HepG2 (cell line): ENCODE measurements around the gene RSRC2. TPM values are rescaled to one million over a fixed set of nuclear protein-coding genes. Genes with fewer than 3 reads are reported as not detected.

Experiments
- CAMTA2 ChIP-seq: sonication (generic); formaldehyde crosslinking; IDR thresholded peaks from 2 replicates; pipeline ENCODE4 v1.4.0; 2020; ENCODE audit warnings: mild to moderate bottlenecking, missing genetic modification reagents, borderline replicate concordance
- CREB1 ChIP-seq, 2 experiments: fragments of 450-650 bp in 1 of 2; IDR thresholded peaks; 2 replicates each; pipeline ENCODE4 v1.6.1; 2016 to 2017; ENCODE audit warnings: control low read depth in 1 of 2, mild to moderate bottlenecking in 1 of 2, missing compliant biosample characterization in 1 of 2, missing genetic modification characterization in 1 of 2
- GABPB1 ChIP-seq: IDR thresholded peaks from 2 replicates; pipeline ENCODE4 v1.6.1; 2016; ENCODE audit warnings: mild to moderate bottlenecking, missing genetic modification reagents, moderate library complexity, missing compliant biosample characterization
- GATAD1 ChIP-seq: IDR thresholded peaks from 2 replicates; pipeline ENCODE4 v1.6.1; 2016; ENCODE audit warnings: missing genetic modification reagents, missing compliant biosample characterization
- HDAC2 ChIP-seq: sonication (generic); formaldehyde crosslinking; IDR thresholded peaks from 2 replicates; pipeline ENCODE4 v1.4.0; 2020; ENCODE audit warnings: missing genetic modification reagents
- HMGXB4 ChIP-seq, 2 experiments: sonication (generic) in 1 of 2; formaldehyde crosslinking in 1 of 2; IDR thresholded peaks; 2 replicates each; pipeline versions ENCODE4 v1.4.0 to v1.6.1; 2018 to 2020; ENCODE audit warnings: missing genetic modification reagents in 2 of 2, borderline replicate concordance in 1 of 2, low read depth in 1 of 2, mild to moderate bottlenecking in 1 of 2, missing biosample characterization in 1 of 2
- KDM6A ChIP-seq: IDR thresholded peaks from 2 replicates; pipeline ENCODE4 v1.6.1; 2016; ENCODE audit warnings: low read depth
- MYC ChIP-seq: sonication (generic); formaldehyde crosslinking; IDR thresholded peaks from 2 replicates; pipeline ENCODE4 v1.9.0; 2021; ENCODE audit warnings: missing genetic modification reagents, borderline replicate concordance
- NKX3-1 ChIP-seq: sonication (generic); formaldehyde crosslinking; IDR thresholded peaks from 2 replicates; pipeline ENCODE4 v1.5.0; 2020; ENCODE audit warnings: missing genetic modification reagents
- PITX1 ChIP-seq: sonication (generic); formaldehyde crosslinking; IDR thresholded peaks from 2 replicates; pipeline ENCODE4 v1.5.1; 2020; ENCODE audit warnings: mild to moderate bottlenecking, missing genetic modification reagents
- SIX1 ChIP-seq: sonication (generic); formaldehyde crosslinking; IDR thresholded peaks from 2 replicates; pipeline ENCODE4 v1.4.0; 2020; ENCODE audit warnings: missing genetic modification reagents, borderline replicate concordance
- TOPORS ChIP-seq: sonication (generic); formaldehyde crosslinking; IDR thresholded peaks from 2 replicates; pipeline ENCODE4 v1.8.0; 2023; ENCODE audit warnings: mild to moderate bottlenecking, missing genetic modification reagents
- ZBTB38 ChIP-seq: sonication (generic); formaldehyde crosslinking; IDR thresholded peaks from 2 replicates; pipeline ENCODE4 v1.5.1; 2020; ENCODE audit warnings: mild to moderate bottlenecking, missing genetic modification reagents
- ZBTB7B ChIP-seq: sonication (generic); formaldehyde crosslinking; IDR thresholded peaks from 2 replicates; pipeline ENCODE4 v1.4.0; 2020; ENCODE audit warnings: missing genetic modification reagents
- ZKSCAN1 ChIP-seq: fragments of 150-350 bp; IDR thresholded peaks from 2 replicates; pipeline ENCODE4 v1.6.1; 2014; ENCODE audit warnings: low read length
- ZNF263 ChIP-seq: sonication (generic); formaldehyde crosslinking; IDR thresholded peaks from 2 replicates; pipeline ENCODE4 v1.4.0; 2020; ENCODE audit warnings: missing genetic modification reagents
- ZNF430 ChIP-seq: sonication (generic); formaldehyde crosslinking; IDR thresholded peaks from 2 replicates; pipeline ENCODE4 v1.9.0; 2021; ENCODE audit warnings: mild to moderate bottlenecking, missing genetic modification reagents
- ZNF484 ChIP-seq: sonication (generic); formaldehyde crosslinking; IDR thresholded peaks from 2 replicates; pipeline ENCODE4 v1.5.1; 2020; ENCODE audit warnings: mild to moderate bottlenecking, low read depth, missing genetic modification reagents, borderline replicate concordance
- ZNF567 ChIP-seq: sonication (generic); formaldehyde crosslinking; IDR thresholded peaks from 2 replicates; pipeline ENCODE4 v1.8.1; 2023; ENCODE audit warnings: mild to moderate bottlenecking, missing genetic modification reagents, borderline replicate concordance
- ZNF746 ChIP-seq: sonication (generic); formaldehyde crosslinking; IDR thresholded peaks from 2 replicates; pipeline ENCODE4 v1.8.0; 2022; ENCODE audit warnings: mild to moderate bottlenecking, missing genetic modification reagents
- ZZZ3 ChIP-seq: sonication (generic); formaldehyde crosslinking; IDR thresholded peaks from 2 replicates; pipeline ENCODE4 v1.4.0; 2020; ENCODE audit warnings: missing genetic modification reagents, mild to moderate bottlenecking, borderline replicate concordance
- polyA plus RNA-seq, 8 experiments: library from polyadenylated mRNA; depleted of rRNA in 3 of 8; stranded (reverse) in 7 of 8; unstranded in 1 of 8; fragments of >200 nt; fragmentation: Illumina TruSeq in 4 of 8; extraction: Trizol in 4 of 8; gene quantifications; 2 replicates each; pipeline versions ENCODE4 v1.2.1 to v1.2.3, GENCODE V29; 2011 to 2016; ENCODE audit warnings: low read depth in 4 of 8, missing spikeins in 1 of 8, mixed read lengths in 1 of 8; ENCODE audit not compliant: insufficient read depth in 1 of 8
- total RNA-seq, 5 experiments: library from RNA; depleted of rRNA; stranded (reverse); fragments of >200 nt; fragmentation: Illumina TruSeq; extraction: Trizol; gene quantifications; 2 replicates each; pipeline ENCODE4 v1.2.3, GENCODE V29; 2016; ENCODE audit warnings: low read depth in 1 of 5
- TF ChIP-seq, protein P1 (sequence below): sonication (generic); formaldehyde crosslinking; IDR thresholded peaks from 2 replicates; pipeline ENCODE4 v1.4.0; 2020; ENCODE audit warnings: missing genetic modification reagents
- TF ChIP-seq, protein P2 (sequence below): IDR thresholded peaks from 2 replicates; pipeline ENCODE4 v1.6.1; 2012; ENCODE audit warnings: inconsistent platforms
- TF ChIP-seq, protein P3 (sequence below): IDR thresholded peaks from 2 replicates; pipeline ENCODE4 v1.6.1; 2016; ENCODE audit warnings: low read depth, borderline replicate concordance

The RSRC2 gene
- total and polyA plus RNA-seq, 2 of the 13 experiments (the other 11 are each of a cell fraction or from before 2014, with no cell fraction given) = 31.4 to 77.8 TPM

DNA sequence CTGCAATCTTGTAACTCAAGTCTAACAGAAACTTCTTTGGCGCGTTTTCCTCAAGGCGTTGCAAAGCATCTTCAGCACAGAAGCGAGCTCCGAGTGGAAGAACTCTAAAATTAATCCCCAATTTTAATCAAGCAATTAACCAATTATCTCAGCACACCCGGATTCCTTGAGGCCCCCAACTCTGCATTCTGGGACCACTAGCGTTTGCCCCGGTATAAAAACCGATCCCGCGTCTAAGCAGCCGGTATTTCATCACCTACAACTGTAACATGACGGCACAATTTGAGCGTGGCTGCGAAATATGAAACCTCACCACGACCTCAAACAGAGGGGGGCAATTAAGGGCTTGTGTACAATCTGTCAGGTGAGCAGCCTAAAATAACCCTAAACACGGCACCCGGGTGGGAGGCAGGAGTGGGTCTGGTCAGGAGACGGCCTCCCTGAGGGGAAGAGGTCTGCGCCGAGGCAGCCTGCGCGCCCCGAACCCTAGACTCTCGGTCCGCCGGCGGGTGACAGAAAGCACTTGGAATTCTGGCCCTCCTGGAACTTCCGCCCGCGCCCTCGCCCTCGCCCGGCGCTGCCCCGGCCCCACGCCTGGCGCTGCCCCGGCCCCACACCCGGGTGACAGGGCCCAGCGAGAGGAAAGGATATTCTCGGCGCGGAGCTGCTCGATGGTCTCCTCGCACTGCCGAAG is 26.6 kb downstream of the RSRC2 start (continued):
- no peak for TF ChIP-seq PITX1 (CRISPR knock-in tag)
- peak in 1 of 2 experiments; percentile 21; a peak in 2 of 4 replicates for TF ChIP-seq HMGXB4 (CRISPR knock-in tag; IDR thresholded peaks at IDR 0.05; ENCODE audit: borderline replicate concordance in 1 of 2, low read depth in 1 of 2)
- TF ChIP-seq, protein P1, sequence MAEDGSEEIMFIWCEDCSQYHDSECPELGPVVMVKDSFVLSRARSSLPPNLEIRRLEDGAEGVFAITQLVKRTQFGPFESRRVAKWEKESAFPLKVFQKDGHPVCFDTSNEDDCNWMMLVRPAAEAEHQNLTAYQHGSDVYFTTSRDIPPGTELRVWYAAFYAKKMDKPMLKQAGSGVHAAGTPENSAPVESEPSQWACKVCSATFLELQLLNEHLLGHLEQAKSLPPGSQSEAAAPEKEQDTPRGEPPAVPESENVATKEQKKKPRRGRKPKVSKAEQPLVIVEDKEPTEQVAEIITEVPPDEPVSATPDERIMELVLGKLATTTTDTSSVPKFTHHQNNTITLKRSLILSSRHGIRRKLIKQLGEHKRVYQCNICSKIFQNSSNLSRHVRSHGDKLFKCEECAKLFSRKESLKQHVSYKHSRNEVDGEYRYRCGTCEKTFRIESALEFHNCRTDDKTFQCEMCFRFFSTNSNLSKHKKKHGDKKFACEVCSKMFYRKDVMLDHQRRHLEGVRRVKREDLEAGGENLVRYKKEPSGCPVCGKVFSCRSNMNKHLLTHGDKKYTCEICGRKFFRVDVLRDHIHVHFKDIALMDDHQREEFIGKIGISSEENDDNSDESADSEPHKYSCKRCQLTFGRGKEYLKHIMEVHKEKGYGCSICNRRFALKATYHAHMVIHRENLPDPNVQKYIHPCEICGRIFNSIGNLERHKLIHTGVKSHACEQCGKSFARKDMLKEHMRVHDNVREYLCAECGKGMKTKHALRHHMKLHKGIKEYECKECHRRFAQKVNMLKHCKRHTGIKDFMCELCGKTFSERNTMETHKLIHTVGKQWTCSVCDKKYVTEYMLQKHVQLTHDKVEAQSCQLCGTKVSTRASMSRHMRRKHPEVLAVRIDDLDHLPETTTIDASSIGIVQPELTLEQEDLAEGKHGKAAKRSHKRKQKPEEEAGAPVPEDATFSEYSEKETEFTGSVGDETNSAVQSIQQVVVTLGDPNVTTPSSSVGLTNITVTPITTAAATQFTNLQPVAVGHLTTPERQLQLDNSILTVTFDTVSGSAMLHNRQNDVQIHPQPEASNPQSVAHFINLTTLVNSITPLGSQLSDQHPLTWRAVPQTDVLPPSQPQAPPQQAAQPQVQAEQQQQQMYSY (CRISPR knock-in tag) = no peak
- no peak for TF ChIP-seq GATAD1
- TF ChIP-seq ZNF746 (CRISPR knock-in tag) = 0 out of 2 replicates have a peak, but pooled peaks have one; percentile 52
- peak; percentile 19; the same call in 1 of the 2 replicates for TF ChIP-seq ZBTB7B (CRISPR knock-in tag)
- peak; percentile 54 for TF ChIP-seq MYC (CRISPR knock-in tag)
- 0 out of 2 replicates have a peak, but pooled peaks have one; percentile 25 for TF ChIP-seq ZNF263
- TF ChIP-seq SIX1 = peak; percentile 68; the same call in 1 of the 2 replicates
- TF ChIP-seq ZNF484 = no peak
- TF ChIP-seq, protein P2, sequence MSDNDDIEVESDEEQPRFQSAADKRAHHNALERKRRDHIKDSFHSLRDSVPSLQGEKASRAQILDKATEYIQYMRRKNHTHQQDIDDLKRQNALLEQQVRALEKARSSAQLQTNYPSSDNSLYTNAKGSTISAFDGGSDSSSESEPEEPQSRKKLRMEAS = peak; percentile 38; the same call in 1 of the 2 replicates
- TF ChIP-seq ZKSCAN1 = no peak
- TF ChIP-seq CREB1 (IDR thresholded peaks at IDR 0.05) = peak; percentile 54; the same call in 1 of the 2 replicates
- TF ChIP-seq CREB1 (CRISPR knock-in tag; IDR thresholded peaks at IDR 0.05) = no peak
- peak; percentile 0; the same call in 1 of the 2 replicates for TF ChIP-seq ZNF430
- no peak; the same call in 1 of the 2 replicates for TF ChIP-seq HDAC2
- TF ChIP-seq ZNF567 (CRISPR knock-in tag) = 0 out of 2 replicates have a peak, but pooled peaks have one; percentile 1
- TF ChIP-seq ZBTB38 (CRISPR knock-in tag) = 0 out of 2 replicates have a peak, but pooled peaks have one; percentile 25
- TF ChIP-seq, protein P3, sequence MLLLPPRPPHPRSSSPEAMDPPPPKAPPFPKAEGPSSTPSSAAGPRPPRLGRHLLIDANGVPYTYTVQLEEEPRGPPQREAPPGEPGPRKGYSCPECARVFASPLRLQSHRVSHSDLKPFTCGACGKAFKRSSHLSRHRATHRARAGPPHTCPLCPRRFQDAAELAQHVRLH = peak; percentile 69; the same call in 1 of the 2 replicates
- 0 out of 2 replicates have a peak, but pooled peaks have one; percentile 60 for TF ChIP-seq NKX3-1 (CRISPR knock-in tag)
- TF ChIP-seq GABPB1 (CRISPR knock-in tag) = peak; percentile 80; the same call in 1 of the 2 replicates
- TF ChIP-seq CAMTA2 = no peak
- no peak for TF ChIP-seq KDM6A (CRISPR knock-in tag)
- TF ChIP-seq TOPORS (CRISPR knock-in tag) = no peak; the same call in 1 of the 2 replicates
- TF ChIP-seq ZZZ3 (CRISPR knock-in tag) = peak; percentile 16; the same call in 1 of the 2 replicates
